Measurements from ENCODE around the gene DLG5.

DNA sequence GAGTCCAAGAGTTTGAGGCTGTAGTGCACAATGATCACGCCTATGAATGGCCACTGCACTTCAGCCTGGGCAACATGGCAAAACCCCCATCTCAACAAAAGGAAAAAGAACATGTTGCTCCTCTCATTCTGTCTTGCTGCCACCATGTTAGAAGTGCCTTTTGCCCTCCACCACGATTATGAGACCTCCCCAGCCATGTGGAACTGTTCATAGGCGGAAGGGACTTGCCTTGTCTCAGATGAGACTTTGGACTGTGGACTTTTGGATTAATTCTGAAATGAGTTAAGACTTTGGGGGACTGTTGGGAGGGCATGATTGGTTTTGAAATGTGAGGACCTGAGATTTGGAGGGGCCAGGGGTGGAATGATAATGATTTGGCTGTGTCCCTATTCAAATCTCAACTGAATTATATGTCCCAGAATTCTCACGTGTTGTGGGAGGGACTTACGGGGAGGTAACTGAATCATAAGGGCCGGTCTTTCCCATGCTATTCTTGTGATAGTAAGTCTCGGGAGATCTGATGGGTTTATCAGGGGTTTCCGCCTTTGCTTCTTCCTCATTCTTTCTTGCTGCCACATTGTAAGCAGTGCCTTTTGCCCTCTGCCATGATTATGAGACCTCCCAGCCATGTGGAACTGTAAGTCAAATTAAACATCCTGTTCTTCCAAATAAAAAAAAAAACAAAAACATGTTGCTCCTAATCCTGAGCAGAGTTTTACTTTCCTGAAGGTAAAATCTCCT, 22.3 kb downstream of the DLG5 start:
- TF ChIP-seq POLR2A (IDR thresholded peaks at IDR 0.05) (no peak), POLR2AphosphoS5 (IDR thresholded peaks at IDR 0.05) (no peak)
- TF ChIP-seq, protein P1, sequence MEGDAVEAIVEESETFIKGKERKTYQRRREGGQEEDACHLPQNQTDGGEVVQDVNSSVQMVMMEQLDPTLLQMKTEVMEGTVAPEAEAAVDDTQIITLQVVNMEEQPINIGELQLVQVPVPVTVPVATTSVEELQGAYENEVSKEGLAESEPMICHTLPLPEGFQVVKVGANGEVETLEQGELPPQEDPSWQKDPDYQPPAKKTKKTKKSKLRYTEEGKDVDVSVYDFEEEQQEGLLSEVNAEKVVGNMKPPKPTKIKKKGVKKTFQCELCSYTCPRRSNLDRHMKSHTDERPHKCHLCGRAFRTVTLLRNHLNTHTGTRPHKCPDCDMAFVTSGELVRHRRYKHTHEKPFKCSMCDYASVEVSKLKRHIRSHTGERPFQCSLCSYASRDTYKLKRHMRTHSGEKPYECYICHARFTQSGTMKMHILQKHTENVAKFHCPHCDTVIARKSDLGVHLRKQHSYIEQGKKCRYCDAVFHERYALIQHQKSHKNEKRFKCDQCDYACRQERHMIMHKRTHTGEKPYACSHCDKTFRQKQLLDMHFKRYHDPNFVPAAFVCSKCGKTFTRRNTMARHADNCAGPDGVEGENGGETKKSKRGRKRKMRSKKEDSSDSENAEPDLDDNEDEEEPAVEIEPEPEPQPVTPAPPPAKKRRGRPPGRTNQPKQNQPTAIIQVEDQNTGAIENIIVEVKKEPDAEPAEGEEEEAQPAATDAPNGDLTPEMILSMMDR (IDR thresholded peaks at IDR 0.05), result no peak
